Peyer's patch (tissue), 4 donors: ENCODE results near the gene NPFF. TPM values are rescaled to one million over a fixed set of nuclear protein-coding genes. Genes with fewer than 3 reads are reported as not detected.

Experiments
- DNase-seq, 3 donors: peaks; one replicate each; pipeline ENCODE4 v3.0.0-alpha.2; 2017 to 2019
- H3K27ac ChIP-seq, 4 donors: fragments of 200-600 bp; sonication (generic); one replicate each; pipeline ENCODE4 v1.5.1; 2016 to 2019
- H3K27me3 ChIP-seq, 2 donors: fragments of 200-600 bp; sonication (generic); one replicate each; pipeline ENCODE4 v1.5.1; 2019
- H3K36me3 ChIP-seq, 3 donors: fragments of 200-600 bp; sonication (generic); one replicate each; pipeline ENCODE4 v1.5.1; 2016 to 2019
- H3K4me1 ChIP-seq, 4 donors: fragments of 200-600 bp; sonication (generic); one replicate each; pipeline ENCODE4 v1.5.1; 2016 to 2019
- H3K4me3 ChIP-seq, 4 donors: fragments of 200-600 bp; sonication (generic); 1 replicate in 3 of 4; 2 replicates in 1 of 4; pipeline ENCODE4 v1.5.1; 2016 to 2019; ENCODE audit warnings: mild to moderate bottlenecking in 1 of 4
- H3K9me3 ChIP-seq, 4 donors: fragments of 200-600 bp; sonication (generic); one replicate each; pipeline ENCODE4 v1.5.1; 2016 to 2019; ENCODE audit warnings: mild to moderate bottlenecking in 1 of 4
- POLR2A ChIP-seq, 2 donors: fragments of 450-650 bp; IDR thresholded peaks; one replicate each; pipeline ENCODE4 v1.5.1; 2017; ENCODE audit warnings: antibody characterized with exemption in 2 of 2, mild to moderate bottlenecking in 2 of 2, moderate library complexity in 2 of 2
- total RNA-seq, 4 donors: library from RNA; depleted of rRNA; stranded (reverse); fragments of >200 nt; gene quantifications; one replicate each; pipeline ENCODE4 v1.1.0, GENCODE V29; 2016
- TF ChIP-seq, protein P1 (sequence below), 6 experiments: fragments of 450-650 bp in 4 of 6; fragments of 200-600 bp in 2 of 6; sonication (generic) in 1 of 6; IDR thresholded peaks; one replicate each; pipeline ENCODE4 v1.5.1; 2017 to 2019; ENCODE audit warnings: antibody characterized with exemption in 6 of 6, mild to moderate bottlenecking in 3 of 6, moderate library complexity in 1 of 6

Gene NPFF
- total RNA-seq, 4 donors from 2014 or later = not detected

DNA sequence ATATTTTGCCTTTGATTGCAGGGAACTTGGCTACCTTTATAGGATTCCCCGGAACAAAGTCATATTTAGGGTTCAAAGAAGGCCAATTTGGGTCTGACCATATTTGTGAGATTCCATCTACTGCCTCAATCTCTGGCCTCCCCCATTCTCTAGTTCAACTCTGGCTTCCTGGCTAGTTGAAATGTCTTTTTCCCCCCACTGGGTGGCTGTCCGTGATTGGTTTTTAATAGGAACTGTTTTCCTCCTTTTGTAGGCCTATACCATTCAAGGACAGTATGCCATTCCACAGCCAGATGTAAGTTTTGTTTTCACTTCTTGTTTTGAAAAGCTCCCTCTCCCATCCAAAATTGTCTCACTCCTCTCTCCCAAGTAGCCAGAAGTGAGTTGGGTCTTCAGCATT is 41.6 kb downstream of the NPFF start:
- TF ChIP-seq, protein P1, sequence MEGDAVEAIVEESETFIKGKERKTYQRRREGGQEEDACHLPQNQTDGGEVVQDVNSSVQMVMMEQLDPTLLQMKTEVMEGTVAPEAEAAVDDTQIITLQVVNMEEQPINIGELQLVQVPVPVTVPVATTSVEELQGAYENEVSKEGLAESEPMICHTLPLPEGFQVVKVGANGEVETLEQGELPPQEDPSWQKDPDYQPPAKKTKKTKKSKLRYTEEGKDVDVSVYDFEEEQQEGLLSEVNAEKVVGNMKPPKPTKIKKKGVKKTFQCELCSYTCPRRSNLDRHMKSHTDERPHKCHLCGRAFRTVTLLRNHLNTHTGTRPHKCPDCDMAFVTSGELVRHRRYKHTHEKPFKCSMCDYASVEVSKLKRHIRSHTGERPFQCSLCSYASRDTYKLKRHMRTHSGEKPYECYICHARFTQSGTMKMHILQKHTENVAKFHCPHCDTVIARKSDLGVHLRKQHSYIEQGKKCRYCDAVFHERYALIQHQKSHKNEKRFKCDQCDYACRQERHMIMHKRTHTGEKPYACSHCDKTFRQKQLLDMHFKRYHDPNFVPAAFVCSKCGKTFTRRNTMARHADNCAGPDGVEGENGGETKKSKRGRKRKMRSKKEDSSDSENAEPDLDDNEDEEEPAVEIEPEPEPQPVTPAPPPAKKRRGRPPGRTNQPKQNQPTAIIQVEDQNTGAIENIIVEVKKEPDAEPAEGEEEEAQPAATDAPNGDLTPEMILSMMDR (IDR thresholded peaks at IDR 0.05) = no peak
- no peak for TF ChIP-seq POLR2A (IDR thresholded peaks at IDR 0.05)
- DNase-seq = no peak
- Histone ChIP-seq H3K27me3 (no peaks in the 10 kb centered on the region), H3K4me1 (peaks cover 0 to 4% (median 0%) of the 10 kb centered on the region in 4 donors), H3K4me3 (no peak overlapping the region), H3K27ac (no peak overlapping the region), H3K9me3 (no peaks in the 10 kb centered on the region), H3K36me3 (peaks cover 0 to 100% (median 0%) of the 10 kb centered on the region in 3 donors)

GRCh38 chr12:53464685-53465418 is 42.4 kb downstream of the NPFF start:
- DNase-seq = no peak
- Histone ChIP-seq H3K27ac (no peak overlapping the region), H3K36me3 (peaks cover 0 to 100% (median 0%) of the 10 kb centered on the region in 3 donors), H3K9me3 (no peaks in the 10 kb centered on the region), H3K4me3 (no peak overlapping the region), H3K4me1 (peaks cover 0 to 7% (median 0%) of the 10 kb centered on the region in 4 donors), H3K27me3 (no peaks in the 10 kb centered on the region)
- TF ChIP-seq POLR2A (IDR thresholded peaks at IDR 0.05) = no peak
- TF ChIP-seq, protein P1 (IDR thresholded peaks at IDR 0.05) = no peak

DNA sequence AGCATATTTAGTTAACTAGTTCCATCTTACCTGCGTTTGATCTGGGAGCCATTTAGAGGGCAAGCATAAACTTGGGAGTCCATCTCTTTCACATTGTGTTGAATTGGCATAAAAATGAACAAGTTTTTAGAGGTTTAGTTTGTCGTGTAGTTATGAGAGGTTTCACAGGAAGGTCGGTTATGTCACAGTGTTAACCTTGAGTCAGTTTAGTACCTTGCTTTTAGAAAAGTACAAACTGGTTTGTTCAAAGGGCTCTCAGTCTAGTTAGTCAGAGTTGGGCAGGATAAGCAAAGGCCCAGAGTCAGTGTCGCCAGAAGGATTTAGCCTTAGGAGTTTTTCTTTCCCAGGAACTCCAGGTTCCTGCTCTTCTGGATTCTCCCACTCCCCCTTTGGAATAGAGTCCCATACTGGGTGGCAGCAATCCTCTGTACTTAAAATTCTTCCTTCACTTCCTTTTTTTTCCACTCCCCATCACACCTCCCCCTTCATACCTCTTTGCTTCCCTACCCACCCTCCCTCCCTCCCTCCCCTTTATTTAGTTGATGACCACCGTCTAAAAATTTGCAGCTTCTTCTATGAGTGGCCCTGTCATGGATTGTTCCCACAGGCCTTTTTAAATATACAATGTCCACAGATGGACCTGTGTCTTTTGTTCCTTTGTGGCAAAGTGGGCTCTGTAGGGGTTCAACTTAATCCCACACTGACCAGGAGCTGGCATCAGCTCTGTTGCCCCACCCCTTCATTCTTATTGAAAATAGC is 43.3 kb downstream of the NPFF start:
- no peak for DNase-seq
- H3K4me1 ChIP-seq = peaks cover 0 to 7% (median 0%) of the 10 kb centered on the region in 4 donors
- H3K27ac ChIP-seq = no peak overlapping the region
- no peak for TF ChIP-seq POLR2A (IDR thresholded peaks at IDR 0.05)
- TF ChIP-seq, protein P1 (IDR thresholded peaks at IDR 0.05) = no peak
- H3K36me3 ChIP-seq = peaks cover 0 to 100% (median 3%) of the 10 kb centered on the region in 3 donors
- no peak overlapping the region for H3K4me3 ChIP-seq
- H3K27me3 ChIP-seq = no peaks in the 10 kb centered on the region
- no peaks in the 10 kb centered on the region for H3K9me3 ChIP-seq

DNA sequence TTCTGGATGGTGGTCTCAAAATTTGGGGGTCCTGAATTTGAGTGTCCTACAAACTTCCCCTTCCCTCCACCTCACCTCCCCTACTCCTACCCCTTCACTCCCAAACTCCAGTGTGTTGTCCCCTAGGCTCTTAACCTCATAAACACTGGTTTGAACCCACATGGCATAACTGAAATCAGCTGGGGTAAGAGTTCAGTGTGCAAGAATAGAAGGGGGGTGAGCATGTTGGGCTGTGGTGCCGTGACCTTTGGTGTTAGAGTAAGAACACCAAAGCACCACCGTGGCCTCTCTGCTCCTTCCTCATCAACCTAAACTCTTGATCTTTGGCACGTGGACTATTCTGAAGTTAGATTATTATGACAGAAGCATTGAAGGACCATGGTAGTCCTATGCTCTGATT is 44.3 kb downstream of the NPFF start:
- no peaks in the 10 kb centered on the region for H3K27me3 ChIP-seq
- H3K36me3 ChIP-seq = peaks cover 0 to 100% (median 3%) of the 10 kb centered on the region in 3 donors
- H3K4me3 ChIP-seq = no peak overlapping the region
- H3K4me1 ChIP-seq = peaks cover 0 to 7% (median 0%) of the 10 kb centered on the region in 4 donors
- TF ChIP-seq POLR2A (IDR thresholded peaks at IDR 0.05) = no peak
- TF ChIP-seq, protein P1 (IDR thresholded peaks at IDR 0.05) = no peak
- H3K27ac ChIP-seq = no peak overlapping the region
- no peak for DNase-seq
- H3K9me3 ChIP-seq = no peaks in the 10 kb centered on the region

DNA sequence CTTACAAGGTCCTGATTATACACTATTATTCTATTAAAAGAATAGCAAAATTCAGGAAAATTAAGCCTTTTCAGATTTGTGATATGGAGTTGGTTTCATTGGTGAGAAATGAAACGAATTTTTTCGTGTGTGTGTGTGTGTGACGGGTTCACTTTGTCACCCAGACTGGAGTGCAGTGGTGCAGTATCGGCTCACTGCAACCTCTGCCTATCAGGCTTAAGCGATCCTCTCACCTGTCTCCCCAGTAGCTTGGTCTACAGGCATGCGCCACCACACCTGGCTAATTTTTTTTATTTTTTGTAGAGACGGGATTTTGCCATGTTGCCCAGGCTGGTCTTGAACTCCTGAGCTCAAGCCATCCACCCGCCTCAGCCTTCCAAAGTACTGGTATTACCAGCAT is 45.7 kb downstream of the NPFF start:
- TF ChIP-seq POLR2A (IDR thresholded peaks at IDR 0.05) = no peak
- TF ChIP-seq, protein P1 (IDR thresholded peaks at IDR 0.05) = no peak
- peaks cover 0 to 100% (median 3%) of the 10 kb centered on the region in 3 donors for H3K36me3 ChIP-seq
- peaks cover 0 to 7% (median 0%) of the 10 kb centered on the region in 4 donors for H3K4me1 ChIP-seq

More for the DNA sequence above, 45.7 kb downstream of the NPFF start:
- Histone ChIP-seq H3K27ac (no peak overlapping the region), H3K4me3 (no peak overlapping the region), H3K27me3 (no peaks in the 10 kb centered on the region), H3K9me3 (no peaks in the 10 kb centered on the region)
- DNase-seq = no peak
